ENCODE data around the gene VPS72. TPM values are rescaled to one million over a fixed set of nuclear protein-coding genes. Genes with fewer than 3 reads are reported as not detected.

VPS72 gene
- total RNA-seq, 1 donor from 2014 or later: 83.5 TPM

DNA sequence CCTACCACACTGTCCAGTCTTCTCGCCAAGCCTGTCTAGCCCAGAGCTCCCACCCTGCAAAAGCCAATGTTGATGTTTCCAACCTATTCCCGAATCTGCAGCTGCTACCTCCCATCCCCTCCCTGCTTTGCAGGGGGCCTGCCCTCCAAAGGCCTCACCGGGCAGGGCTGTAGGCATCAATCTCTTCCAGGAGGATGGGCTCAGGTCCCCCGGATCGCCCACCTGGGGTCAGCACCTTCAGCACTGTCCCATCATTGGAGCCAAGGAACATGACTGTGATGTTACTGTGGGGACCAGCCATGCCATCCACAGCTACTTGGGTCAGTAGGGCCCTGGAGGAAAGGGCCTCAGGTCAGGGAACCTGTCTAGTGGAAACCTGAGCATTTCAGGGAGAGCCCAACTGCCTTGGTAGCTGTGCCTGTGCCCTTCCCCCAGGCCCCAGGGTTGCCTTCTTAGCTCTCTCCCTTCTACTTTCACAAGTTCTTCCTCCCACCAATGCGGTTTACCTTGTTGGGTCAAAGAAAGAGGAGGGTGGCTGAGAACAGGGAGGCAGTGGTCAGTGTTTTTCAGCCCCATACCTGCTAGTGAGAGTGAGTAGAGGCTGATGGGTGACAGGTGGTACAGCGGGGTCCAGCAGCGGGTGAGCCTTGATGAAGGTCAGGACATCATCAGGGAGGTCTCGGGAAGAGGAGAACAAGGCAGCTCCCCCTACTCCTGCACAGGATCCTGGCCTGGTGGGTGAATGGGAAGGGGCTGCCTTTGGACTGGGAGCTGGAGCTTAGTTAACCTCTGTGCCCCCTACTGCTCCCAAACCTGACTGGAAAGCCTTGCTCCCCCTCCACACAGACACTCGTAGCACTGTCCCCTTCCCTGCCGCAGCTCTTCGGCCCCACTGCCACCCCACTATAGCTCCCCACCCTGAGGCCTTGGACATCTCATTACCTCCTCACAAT lies 54.3 kb downstream of the VPS72 start:
- Mint-ChIP-seq H3K27ac (ENCODE audit: unreplicated experiment) (no peak overlapping the region), H3K27me3 (ENCODE audit: unreplicated experiment) (peaks cover 23% of the 10 kb centered on the region), H3K4me3 (ENCODE audit: unreplicated experiment) (no peak overlapping the region), H3K4me1 (ENCODE audit: unreplicated experiment) (peaks cover 17% of the 10 kb centered on the region), H3K36me3 (ENCODE audit: low read depth, unreplicated experiment) (peaks cover 56% of the 10 kb centered on the region), H3K9me3 (ENCODE audit: unreplicated experiment) (no peaks in the 10 kb centered on the region)
- TF ChIP-seq CTCF (IDR thresholded peaks at IDR 0.05; ENCODE audit: unreplicated experiment): no peak
- no peak for DNase-seq (ENCODE audit: low spot score)

GRCh38 chr1:151134991-151135390 lies 55.0 kb downstream of the VPS72 start:
- Mint-ChIP-seq H3K9me3 (ENCODE audit: unreplicated experiment) (no peaks in the 10 kb centered on the region), H3K4me1 (ENCODE audit: unreplicated experiment) (peaks cover 21% of the 10 kb centered on the region), H3K4me3 (ENCODE audit: unreplicated experiment) (peak overlapping the region; percentile 26), H3K27ac (ENCODE audit: unreplicated experiment) (no peak overlapping the region), H3K36me3 (ENCODE audit: low read depth, unreplicated experiment) (peaks cover 51% of the 10 kb centered on the region), H3K27me3 (ENCODE audit: unreplicated experiment) (peaks cover 23% of the 10 kb centered on the region)
- no peak for TF ChIP-seq CTCF (IDR thresholded peaks at IDR 0.05; ENCODE audit: unreplicated experiment)
- no peak for DNase-seq (ENCODE audit: low spot score)

- H3K9me3 Mint-ChIP-seq (ENCODE audit: unreplicated experiment): no peaks in the 10 kb centered on the region
- no peak for DNase-seq (ENCODE audit: low spot score)
- peaks cover 45% of the 10 kb centered on the region for H3K36me3 Mint-ChIP-seq (ENCODE audit: low read depth, unreplicated experiment)
- peak overlapping the region; percentile 62 for H3K27ac Mint-ChIP-seq (ENCODE audit: unreplicated experiment)
- peaks cover 22% of the 10 kb centered on the region for H3K27me3 Mint-ChIP-seq (ENCODE audit: unreplicated experiment)
- peaks cover 21% of the 10 kb centered on the region for H3K4me1 Mint-ChIP-seq (ENCODE audit: unreplicated experiment)
- peak overlapping the region; percentile 26 for H3K4me3 Mint-ChIP-seq (ENCODE audit: unreplicated experiment)
- no peak for TF ChIP-seq CTCF (IDR thresholded peaks at IDR 0.05; ENCODE audit: unreplicated experiment)
Observed at GRCh38 chr1:151134396-151134795, 55.6 kb downstream of the VPS72 start.

DNA sequence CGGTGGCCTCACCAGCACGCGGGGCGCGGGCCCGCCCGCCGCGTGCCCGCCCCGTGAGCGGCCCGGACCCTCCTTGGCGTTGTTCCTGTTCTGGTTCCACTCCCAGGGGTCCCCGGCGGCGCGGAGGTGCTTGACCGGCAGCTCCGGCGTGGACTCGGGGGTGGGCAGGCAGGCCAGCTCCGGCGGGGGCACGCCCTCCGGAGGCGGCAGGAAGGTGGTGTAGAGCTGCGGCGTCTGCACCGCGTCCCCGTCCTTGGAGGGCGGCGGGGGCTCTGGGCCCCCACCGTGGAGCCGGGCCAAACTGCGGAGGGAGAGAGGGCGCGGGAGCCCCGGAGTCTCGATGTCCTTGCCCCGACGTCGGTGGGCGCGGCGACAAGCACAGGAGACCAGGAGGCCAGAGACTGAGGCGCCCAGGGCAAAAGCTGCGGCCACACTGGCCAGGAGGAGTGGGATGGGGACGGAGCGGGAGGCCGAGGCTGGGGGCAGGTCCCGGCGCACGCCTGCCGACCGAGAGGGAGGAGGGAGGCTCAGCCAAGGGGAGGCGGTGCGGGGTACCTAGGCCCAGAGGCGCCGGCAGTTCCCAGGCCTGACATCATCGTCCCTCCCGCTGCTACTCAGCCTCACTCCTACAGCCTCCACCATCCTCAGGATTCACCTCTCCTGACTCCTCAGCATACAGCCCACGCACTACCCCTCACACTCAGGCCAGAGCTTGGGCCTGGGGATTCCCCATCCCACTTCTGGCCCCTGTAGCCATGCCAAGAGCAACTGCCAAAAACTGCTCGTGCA lies 56.8 kb downstream of the VPS72 start:
- H3K4me3 Mint-ChIP-seq (ENCODE audit: unreplicated experiment): no peak overlapping the region
- no peaks in the 10 kb centered on the region for H3K9me3 Mint-ChIP-seq (ENCODE audit: unreplicated experiment)
- DNase-seq (ENCODE audit: low spot score): no peak
- H3K27ac Mint-ChIP-seq (ENCODE audit: unreplicated experiment): no peak overlapping the region
- H3K27me3 Mint-ChIP-seq (ENCODE audit: unreplicated experiment): peaks cover 19% of the 10 kb centered on the region
- TF ChIP-seq CTCF (IDR thresholded peaks at IDR 0.05; ENCODE audit: unreplicated experiment): no peak
- peaks cover 39% of the 10 kb centered on the region for H3K36me3 Mint-ChIP-seq (ENCODE audit: low read depth, unreplicated experiment)
- H3K4me1 Mint-ChIP-seq (ENCODE audit: unreplicated experiment): peaks cover 21% of the 10 kb centered on the region

Measured in endothelial cell (in vitro differentiated cells).